ENCODE results near the gene SLC25A29.
A peak's percentile ranks its signal among the peaks of the same experiment; 100 is the strongest.
"Not testable (repeated sequence)": the region's sequence is repeated elsewhere in the genome, so short reads cannot be mapped to it uniquely, and the experiment has no call there.

The SLC25A29 gene

DNA sequence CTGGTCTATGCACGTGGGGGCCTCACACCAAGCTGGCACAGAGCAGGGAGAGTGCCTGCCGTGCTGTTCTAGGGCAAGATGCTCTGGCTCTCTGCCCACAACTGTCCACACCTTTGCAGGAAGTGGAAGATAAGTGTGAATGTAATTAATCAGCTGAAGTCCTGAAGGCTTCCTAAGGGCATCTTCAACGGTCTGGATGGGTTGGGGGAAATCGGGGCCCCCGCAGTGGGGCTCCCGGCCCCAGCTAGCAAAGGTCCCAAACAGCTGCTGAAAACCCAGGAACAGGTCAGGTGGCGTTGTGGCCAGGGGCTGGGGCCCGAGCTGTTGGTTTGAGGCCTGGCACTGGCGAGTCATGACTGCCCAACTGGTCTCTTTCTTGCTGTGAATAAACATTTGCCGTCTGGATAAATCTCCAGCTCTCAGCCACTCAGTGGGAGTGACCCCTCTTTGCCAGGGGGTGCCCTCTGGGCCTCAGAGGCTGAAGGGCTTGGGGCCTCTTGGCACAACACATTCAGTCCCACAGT lies 6.7 kb upstream of the SLC25A29 start:
- Histone ChIP-seq H3K4me1 (ENCODE audit: control insufficient read depth, insufficient read depth, low read length, poor library complexity, severe bottlenecking) (no peaks in the 10 kb centered on the region), H3K4me3 (ENCODE audit: insufficient read depth, low read depth, low read length, poor library complexity, severe bottlenecking) (no peak overlapping the region), H3K27ac (ENCODE audit: insufficient read depth, low read length, poor library complexity, severe bottlenecking) (no peak overlapping the region), H3K9me3 (ENCODE audit: control insufficient read depth, low read length) (no peaks in the 10 kb centered on the region), H3K36me3 (ENCODE audit: control insufficient read depth, insufficient read depth, low read length) (no peaks in the 10 kb centered on the region), H3K27me3 (replicated peaks; ENCODE audit: control insufficient read depth, insufficient read depth, low read length, poor library complexity, severe bottlenecking) (no peaks in the 10 kb centered on the region)
- no peak for DNase-seq

DNA sequence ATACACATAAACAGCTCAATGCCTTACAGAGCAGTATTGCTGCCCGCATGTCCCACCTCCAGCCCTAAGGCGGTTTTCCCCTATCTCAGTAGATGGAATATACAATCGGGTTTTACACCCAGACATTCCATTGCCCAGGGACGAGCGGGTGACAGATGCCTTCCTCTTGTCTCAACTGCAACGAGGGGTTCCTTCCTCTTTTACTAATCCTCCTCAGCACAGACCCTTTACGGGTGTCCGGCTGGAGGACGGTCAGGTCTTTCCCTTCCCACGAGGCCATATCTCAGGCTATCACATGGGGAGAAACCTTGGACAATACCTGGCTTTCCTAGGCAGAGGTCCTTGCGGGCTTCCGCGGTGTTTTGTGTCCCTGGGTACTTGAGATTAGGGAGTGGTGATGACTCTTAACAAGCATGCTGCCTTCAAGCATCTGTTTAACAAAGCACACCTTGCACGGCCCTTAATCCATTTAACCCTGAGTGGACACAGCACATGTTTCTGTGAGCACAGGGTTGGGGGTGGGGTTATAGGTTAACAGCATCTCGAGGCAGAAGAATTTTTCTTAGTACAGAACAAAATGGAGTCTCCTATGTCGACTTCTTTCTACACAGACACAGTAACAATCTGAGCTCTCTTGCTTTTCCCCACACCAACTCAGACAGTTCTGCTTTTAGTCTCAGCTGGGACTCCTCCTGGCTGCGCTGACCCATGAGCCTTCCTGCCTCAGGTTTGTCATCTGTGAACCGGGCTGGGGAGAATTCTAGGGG lies 6.0 kb upstream of the SLC25A29 start:
- H3K27ac ChIP-seq (ENCODE audit: insufficient read depth, low read length, poor library complexity, severe bottlenecking); H3K4me1 ChIP-seq (ENCODE audit: control insufficient read depth, insufficient read depth, low read length, poor library complexity, severe bottlenecking): not testable (repeated sequence)

DNA sequence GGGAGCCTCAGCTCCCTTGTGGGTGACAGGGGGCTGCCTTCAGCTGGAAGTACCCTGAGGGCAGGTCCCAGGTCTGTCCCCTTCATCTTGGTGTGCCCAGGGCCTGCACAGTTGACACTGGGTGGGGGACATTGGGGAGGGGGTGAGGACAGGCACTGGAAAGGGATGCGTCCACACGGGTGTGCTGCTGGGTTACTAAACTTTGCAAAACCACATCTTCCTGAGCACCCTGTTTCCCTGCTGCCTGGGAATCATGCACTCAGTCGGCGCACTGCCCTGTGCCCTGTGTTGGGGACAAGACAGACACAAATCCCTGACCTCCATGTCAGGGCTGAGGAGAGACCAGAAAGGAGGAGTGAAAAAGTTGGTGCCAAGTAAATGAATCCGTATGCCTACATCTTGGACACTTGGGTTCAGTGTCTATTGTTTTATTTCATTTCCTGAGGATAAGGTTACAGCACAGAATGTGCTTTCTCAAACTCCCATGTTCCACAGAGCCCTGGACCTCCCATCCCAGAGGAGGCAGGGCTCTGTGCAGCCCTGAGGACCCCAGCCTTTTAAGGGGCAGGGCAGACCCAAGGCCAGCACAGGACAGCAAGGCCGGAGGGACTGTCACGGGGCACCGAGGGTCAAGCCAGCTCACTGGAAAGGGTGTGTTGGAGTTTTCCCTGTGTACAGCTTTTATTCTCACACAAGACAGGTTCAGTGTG lies 2.9 kb upstream of the SLC25A29 start:
- H3K4me1 ChIP-seq (ENCODE audit: control insufficient read depth, insufficient read depth, low read length, poor library complexity, severe bottlenecking): peaks cover 19% of the 10 kb centered on the region
- H3K9me3 ChIP-seq (ENCODE audit: control insufficient read depth, low read length): no peaks in the 10 kb centered on the region
- H3K36me3 ChIP-seq (ENCODE audit: control insufficient read depth, insufficient read depth, low read length): no peaks in the 10 kb centered on the region
- no peaks in the 10 kb centered on the region for H3K27me3 ChIP-seq (replicated peaks; ENCODE audit: control insufficient read depth, insufficient read depth, low read length, poor library complexity, severe bottlenecking)
- H3K27ac ChIP-seq (ENCODE audit: insufficient read depth, low read length, poor library complexity, severe bottlenecking): no peak overlapping the region
- no peak overlapping the region for H3K4me3 ChIP-seq (ENCODE audit: insufficient read depth, low read depth, low read length, poor library complexity, severe bottlenecking)
- DNase-seq: no peak

More for the DNA sequence above, 6.0 kb upstream of the SLC25A29 start:
- H3K4me3 ChIP-seq (ENCODE audit: insufficient read depth, low read depth, low read length, poor library complexity, severe bottlenecking); DNase-seq; H3K27me3 ChIP-seq (replicated peaks; ENCODE audit: control insufficient read depth, insufficient read depth, low read length, poor library complexity, severe bottlenecking); H3K9me3 ChIP-seq (ENCODE audit: control insufficient read depth, low read length); H3K36me3 ChIP-seq (ENCODE audit: control insufficient read depth, insufficient read depth, low read length): not testable (repeated sequence)

DNA sequence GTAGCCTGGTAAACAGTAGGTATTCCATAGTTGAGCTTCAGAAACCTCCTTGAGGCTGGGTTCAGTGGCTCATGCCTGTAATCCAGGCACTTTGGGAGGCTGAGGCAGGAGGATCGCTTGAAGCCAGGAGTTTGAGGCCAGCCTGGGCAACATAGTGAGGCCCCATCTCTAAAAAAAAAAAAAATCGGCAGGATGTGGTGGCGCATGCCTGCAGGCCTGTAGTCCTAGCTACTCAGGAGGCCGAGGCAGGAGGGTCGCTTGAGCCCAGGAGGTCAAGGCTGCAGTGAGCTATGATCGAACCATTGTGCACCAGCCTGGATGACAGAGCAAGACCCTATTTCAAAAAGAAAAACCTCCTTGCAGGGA lies 2.2 kb upstream of the SLC25A29 start:
- peaks cover 19% of the 10 kb centered on the region for H3K4me1 ChIP-seq (ENCODE audit: control insufficient read depth, insufficient read depth, low read length, poor library complexity, severe bottlenecking)
- H3K27me3 ChIP-seq (replicated peaks; ENCODE audit: control insufficient read depth, insufficient read depth, low read length, poor library complexity, severe bottlenecking); H3K36me3 ChIP-seq (ENCODE audit: control insufficient read depth, insufficient read depth, low read length); DNase-seq; H3K27ac ChIP-seq (ENCODE audit: insufficient read depth, low read length, poor library complexity, severe bottlenecking); H3K4me3 ChIP-seq (ENCODE audit: insufficient read depth, low read depth, low read length, poor library complexity, severe bottlenecking); H3K9me3 ChIP-seq (ENCODE audit: control insufficient read depth, low read length): not testable (repeated sequence)

DNA sequence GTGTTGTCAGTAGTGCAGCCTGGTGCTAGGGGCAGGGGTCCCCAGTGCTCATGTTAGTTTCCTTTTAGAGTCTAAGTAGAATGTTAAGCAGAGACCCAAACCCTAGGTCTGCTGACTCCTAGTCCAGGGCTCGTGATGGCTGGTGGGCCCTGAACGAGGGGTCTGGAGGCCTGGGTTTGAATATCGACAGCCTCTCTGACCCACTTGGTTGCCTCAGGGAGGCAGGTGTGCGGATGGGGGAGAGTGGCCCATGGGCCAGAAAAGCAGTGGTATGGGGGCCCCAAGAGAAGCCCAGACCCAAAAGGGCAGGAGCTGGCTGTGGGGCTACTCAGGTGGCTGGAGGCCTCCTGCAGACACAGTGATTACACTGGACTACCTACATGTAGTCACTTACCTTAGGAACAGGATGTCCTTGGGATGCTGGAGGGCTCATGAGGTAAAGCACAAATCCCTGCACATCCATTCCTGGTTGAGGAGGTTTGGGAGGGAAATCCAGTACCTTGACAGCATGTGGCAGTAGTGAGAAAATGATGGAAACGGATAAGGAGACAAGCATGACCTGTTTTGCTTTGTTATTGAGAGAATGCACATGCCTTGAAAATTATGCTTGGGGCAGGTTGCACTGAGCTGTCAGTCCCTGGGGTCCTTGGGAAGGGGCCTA lies 1.7 kb upstream of the SLC25A29 start:
- Histone ChIP-seq H3K27me3 (replicated peaks; ENCODE audit: control insufficient read depth, insufficient read depth, low read length, poor library complexity, severe bottlenecking) (no peaks in the 10 kb centered on the region), H3K9me3 (ENCODE audit: control insufficient read depth, low read length) (no peaks in the 10 kb centered on the region), H3K27ac (ENCODE audit: insufficient read depth, low read length, poor library complexity, severe bottlenecking) (no peak overlapping the region), H3K4me3 (ENCODE audit: insufficient read depth, low read depth, low read length, poor library complexity, severe bottlenecking) (no peak overlapping the region), H3K36me3 (ENCODE audit: control insufficient read depth, insufficient read depth, low read length) (no peaks in the 10 kb centered on the region), H3K4me1 (ENCODE audit: control insufficient read depth, insufficient read depth, low read length, poor library complexity, severe bottlenecking) (peaks cover 19% of the 10 kb centered on the region)
- no peak for DNase-seq

DNA sequence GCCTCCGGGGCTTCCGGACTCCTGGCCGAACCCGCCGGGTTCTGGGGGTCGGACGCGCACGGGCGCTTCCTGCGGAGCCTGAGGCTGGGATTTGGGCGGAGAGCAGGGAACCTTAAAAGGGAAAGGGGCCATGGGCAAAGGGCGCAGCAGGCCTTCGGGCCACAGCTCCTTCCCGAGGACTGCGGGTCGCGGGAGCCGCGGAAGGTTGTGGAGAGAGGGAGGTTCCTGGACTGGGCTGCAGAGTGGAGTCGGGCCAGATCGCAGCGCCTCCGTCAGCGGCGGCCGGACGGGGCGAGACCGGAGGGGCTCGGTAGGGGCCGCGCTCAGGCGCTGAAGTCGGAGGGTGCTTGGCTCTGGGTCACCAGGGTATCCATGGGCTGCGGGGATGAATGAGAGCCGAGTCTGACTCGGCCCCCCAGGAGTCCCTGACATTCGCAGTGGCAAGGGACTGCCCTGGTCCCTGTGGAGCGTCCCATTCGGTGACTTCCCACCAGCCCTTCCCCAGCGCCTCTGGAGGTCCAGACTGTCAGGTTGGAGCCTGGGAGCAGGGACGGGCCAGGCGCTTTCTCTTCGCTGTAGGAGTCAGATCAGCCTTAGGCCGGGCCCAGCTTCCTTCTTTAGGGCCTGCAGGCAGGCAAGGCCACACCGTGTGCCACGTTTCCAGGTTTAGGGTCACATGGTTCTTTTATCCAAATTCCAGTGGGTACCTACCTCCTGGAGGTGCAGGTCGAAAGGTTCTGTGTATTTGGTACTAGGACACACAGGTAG lies 938 bp upstream of the SLC25A29 start:
- Histone ChIP-seq H3K27me3 (replicated peaks; ENCODE audit: control insufficient read depth, insufficient read depth, low read length, poor library complexity, severe bottlenecking) (no peaks in the 10 kb centered on the region), H3K4me1 (ENCODE audit: control insufficient read depth, insufficient read depth, low read length, poor library complexity, severe bottlenecking) (peaks cover 19% of the 10 kb centered on the region), H3K27ac (ENCODE audit: insufficient read depth, low read length, poor library complexity, severe bottlenecking) (no peak overlapping the region), H3K36me3 (ENCODE audit: control insufficient read depth, insufficient read depth, low read length) (no peaks in the 10 kb centered on the region), H3K9me3 (ENCODE audit: control insufficient read depth, low read length) (no peaks in the 10 kb centered on the region), H3K4me3 (ENCODE audit: insufficient read depth, low read depth, low read length, poor library complexity, severe bottlenecking) (peak overlapping the region; percentile 82)
- DNase-seq: no peak

DNA sequence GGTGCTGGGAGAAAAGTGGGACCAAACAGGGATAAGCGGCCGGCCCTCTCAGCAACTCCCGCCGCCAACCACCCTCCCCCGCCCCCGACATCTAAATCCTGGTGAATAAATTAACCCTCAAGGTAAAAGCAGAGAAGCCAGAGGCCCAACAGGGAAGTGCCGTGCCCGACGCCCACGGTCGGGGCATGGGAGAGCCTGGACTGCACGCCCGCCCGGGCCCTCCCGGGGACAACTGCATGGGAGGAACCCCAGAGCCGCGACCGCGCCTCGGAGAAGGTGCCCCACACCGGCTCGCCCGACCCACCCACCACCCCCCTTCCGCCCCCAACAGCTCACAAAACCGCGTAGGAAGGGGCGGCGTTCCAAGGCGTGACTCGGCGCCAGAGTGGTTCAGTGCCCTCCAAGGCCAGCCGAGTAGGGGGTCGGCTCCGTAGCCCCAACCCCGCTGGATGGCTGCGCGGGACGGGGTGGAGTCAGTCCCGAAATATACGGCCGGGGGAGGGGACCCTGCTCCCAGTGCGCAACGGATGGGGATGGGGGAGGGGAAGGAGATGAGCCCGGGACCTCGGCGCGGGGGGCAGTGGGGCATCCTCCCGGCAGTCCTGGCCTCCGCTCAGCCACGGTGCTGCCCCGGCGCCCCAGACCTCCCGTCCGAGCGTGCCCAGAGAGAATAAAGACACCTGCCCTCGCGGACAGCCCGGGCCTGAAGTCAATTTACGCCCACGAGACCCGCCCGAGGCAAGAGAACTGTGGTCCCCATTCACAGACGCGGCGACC lies 732 bp downstream of the SLC25A29 start:
- Histone ChIP-seq H3K4me3 (ENCODE audit: insufficient read depth, low read depth, low read length, poor library complexity, severe bottlenecking) (peak overlapping the region; percentile 82), H3K36me3 (ENCODE audit: control insufficient read depth, insufficient read depth, low read length) (no peaks in the 10 kb centered on the region), H3K27ac (ENCODE audit: insufficient read depth, low read length, poor library complexity, severe bottlenecking) (peak overlapping the region; percentile 53), H3K9me3 (ENCODE audit: control insufficient read depth, low read length) (no peaks in the 10 kb centered on the region), H3K27me3 (replicated peaks; ENCODE audit: control insufficient read depth, insufficient read depth, low read length, poor library complexity, severe bottlenecking) (no peaks in the 10 kb centered on the region), H3K4me1 (ENCODE audit: control insufficient read depth, insufficient read depth, low read length, poor library complexity, severe bottlenecking) (peaks cover 19% of the 10 kb centered on the region)
- DNase-seq: peak; percentile 11 to 49 (median 42)

DNA sequence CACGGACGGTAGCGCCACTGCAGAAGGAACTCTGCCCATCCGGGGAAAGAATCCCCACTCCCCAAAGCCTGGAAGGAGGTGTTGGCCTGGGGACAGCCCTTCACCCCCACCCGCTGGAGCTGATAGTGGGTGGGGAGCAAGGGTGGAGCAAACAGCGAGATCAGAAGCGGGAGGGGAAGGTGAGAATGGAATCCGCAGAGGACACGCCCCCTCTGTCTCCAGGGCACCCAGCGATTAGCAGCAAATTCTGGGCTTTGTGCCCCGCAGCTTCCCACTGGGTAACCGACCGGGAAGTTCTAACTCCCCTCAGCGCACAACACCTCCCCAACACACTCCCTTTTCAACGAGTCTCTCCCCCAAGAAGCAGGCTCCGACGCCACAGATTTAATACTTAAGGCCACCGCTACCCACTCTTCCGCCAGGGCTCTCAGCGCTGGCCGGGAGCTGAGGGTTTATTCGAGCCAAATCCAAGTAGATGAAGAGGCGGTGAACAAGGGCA lies 1.4 kb downstream of the SLC25A29 start:
- H3K9me3 ChIP-seq (ENCODE audit: control insufficient read depth, low read length): no peaks in the 10 kb centered on the region
- peak overlapping the region; percentile 82 for H3K4me3 ChIP-seq (ENCODE audit: insufficient read depth, low read depth, low read length, poor library complexity, severe bottlenecking)
- H3K27ac ChIP-seq (ENCODE audit: insufficient read depth, low read length, poor library complexity, severe bottlenecking): no peak overlapping the region
- no peaks in the 10 kb centered on the region for H3K36me3 ChIP-seq (ENCODE audit: control insufficient read depth, insufficient read depth, low read length)
- H3K27me3 ChIP-seq (replicated peaks; ENCODE audit: control insufficient read depth, insufficient read depth, low read length, poor library complexity, severe bottlenecking): no peaks in the 10 kb centered on the region
- H3K4me1 ChIP-seq (ENCODE audit: control insufficient read depth, insufficient read depth, low read length, poor library complexity, severe bottlenecking): peaks cover 19% of the 10 kb centered on the region
- DNase-seq: peak in 1 of 3 donors; percentile 5

DNA sequence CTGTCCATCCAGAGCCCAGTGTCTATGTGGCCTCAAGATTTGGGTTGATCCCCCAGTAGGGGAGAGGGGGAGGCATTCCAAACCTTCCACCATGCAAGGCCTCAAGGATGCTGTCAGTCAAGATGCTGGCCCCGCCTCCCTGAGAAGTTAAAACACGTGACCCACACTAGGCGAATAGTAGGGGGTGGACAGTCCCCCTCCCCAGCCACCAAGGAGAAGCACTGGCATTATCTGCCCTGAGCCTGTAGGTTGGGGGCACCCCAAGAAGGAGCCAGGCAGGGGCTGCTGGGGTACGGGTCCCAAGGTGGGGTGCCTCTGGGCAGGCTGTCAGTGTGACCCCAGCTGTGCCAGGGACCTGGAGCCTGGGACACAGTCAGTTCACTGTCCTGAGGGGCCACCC lies 2.3 kb downstream of the SLC25A29 start:
- H3K4me3 ChIP-seq (ENCODE audit: insufficient read depth, low read depth, low read length, poor library complexity, severe bottlenecking): no peak overlapping the region
- DNase-seq: no peak
- H3K4me1 ChIP-seq (ENCODE audit: control insufficient read depth, insufficient read depth, low read length, poor library complexity, severe bottlenecking): peaks cover 19% of the 10 kb centered on the region
- H3K27me3 ChIP-seq (replicated peaks; ENCODE audit: control insufficient read depth, insufficient read depth, low read length, poor library complexity, severe bottlenecking): no peaks in the 10 kb centered on the region
- H3K27ac ChIP-seq (ENCODE audit: insufficient read depth, low read length, poor library complexity, severe bottlenecking): no peak overlapping the region
- no peaks in the 10 kb centered on the region for H3K36me3 ChIP-seq (ENCODE audit: control insufficient read depth, insufficient read depth, low read length)
- H3K9me3 ChIP-seq (ENCODE audit: control insufficient read depth, low read length): no peaks in the 10 kb centered on the region
